Spinal cord (tissue), 10 donors: Measurements from ENCODE around the gene TMEM175. TPM values are rescaled to one million over a fixed set of nuclear protein-coding genes. Genes with fewer than 3 reads are reported as not detected.

Experiments used
- DNase-seq, 6 donors: peaks; one replicate each; pipeline versions ENCODE4 v3.0.0 to v3.0.0-alpha.2; 2013 to 2015; ENCODE audit warnings: low spot score in 6 of 6, low read depth in 4 of 6
- H3K27ac ChIP-seq: one replicate; pipeline ENCODE4 v1.5.1; 2013; ENCODE audit warnings: low read depth, low read length, control low read depth
- H3K27me3 ChIP-seq: one replicate; pipeline ENCODE4 v1.6.1; 2013; ENCODE audit warnings: low read length; ENCODE audit not compliant: control insufficient read depth, insufficient read depth
- H3K36me3 ChIP-seq: one replicate; pipeline ENCODE4 v1.6.1; 2013; ENCODE audit warnings: low read length; ENCODE audit not compliant: control insufficient read depth, insufficient read depth
- H3K4me1 ChIP-seq: one replicate; pipeline ENCODE4 v1.6.1; 2013; ENCODE audit warnings: low read length; ENCODE audit not compliant: control insufficient read depth, insufficient read depth
- H3K4me3 ChIP-seq: one replicate; pipeline ENCODE4 v1.5.1; 2013; ENCODE audit warnings: low read depth, low read length, control low read depth
- H3K9me3 ChIP-seq: one replicate; pipeline ENCODE4 v1.6.1; 2013; ENCODE audit warnings: low read length; ENCODE audit not compliant: control insufficient read depth, insufficient read depth
- WGBS: methylation state at CpG from one replicate; pipeline ENCODE4 v1.1.5; 2013; ENCODE audit warnings: missing lambda C conversion rate; ENCODE audit not compliant: insufficient coverage; 5-methylcytosine and 5-hydroxymethylcytosine counted together
- long read RNA-seq, 4 donors: transcript quantifications; one replicate each; lab custom pipeline, GENCODE V29; 2026
- polyA plus RNA-seq, 2 donors: library from polyadenylated mRNA; unstranded; fragments of 120-200 nt; gene quantifications; one replicate each; pipeline ENCODE4 v1.2.1, GENCODE V29; 2013; ENCODE audit not compliant: insufficient read length in 2 of 2
- total RNA-seq, 2 donors: library from RNA; depleted of rRNA in 1 of 2; stranded (reverse); fragments of 120-200 nt in 1 of 2; fragments of >200 nt in 1 of 2; gene quantifications; one replicate each; pipeline versions ENCODE4 v1.2.3 to v1.2.4, GENCODE V29; 2013 to 2014
- donor health status: healthy.

Gene TMEM175, protein sequence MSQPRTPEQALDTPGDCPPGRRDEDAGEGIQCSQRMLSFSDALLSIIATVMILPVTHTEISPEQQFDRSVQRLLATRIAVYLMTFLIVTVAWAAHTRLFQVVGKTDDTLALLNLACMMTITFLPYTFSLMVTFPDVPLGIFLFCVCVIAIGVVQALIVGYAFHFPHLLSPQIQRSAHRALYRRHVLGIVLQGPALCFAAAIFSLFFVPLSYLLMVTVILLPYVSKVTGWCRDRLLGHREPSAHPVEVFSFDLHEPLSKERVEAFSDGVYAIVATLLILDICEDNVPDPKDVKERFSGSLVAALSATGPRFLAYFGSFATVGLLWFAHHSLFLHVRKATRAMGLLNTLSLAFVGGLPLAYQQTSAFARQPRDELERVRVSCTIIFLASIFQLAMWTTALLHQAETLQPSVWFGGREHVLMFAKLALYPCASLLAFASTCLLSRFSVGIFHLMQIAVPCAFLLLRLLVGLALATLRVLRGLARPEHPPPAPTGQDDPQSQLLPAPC
- 10 to 100 TPM; 27.1 to 31.9 TPM for total RNA-seq
- polyA plus RNA-seq, result 10 to 100 TPM; 70.9 to 78.7 TPM
- long read RNA-seq, donor 1, partial matches to known transcripts, result 72 of 83 reads
- long read RNA-seq, donor 1, other reads (novel, unspliced or antisense), result 0 of 83 reads
- long read RNA-seq, donor 2, partial matches to known transcripts, result 0 of 3 reads
- long read RNA-seq, donor 2, other reads (novel, unspliced or antisense), result 0 of 3 reads
- long read RNA-seq, donor 3, partial matches to known transcripts, result 0 of 3 reads
- long read RNA-seq, donor 3, other reads (novel, unspliced or antisense), result 0 of 3 reads
- long read RNA-seq, donor 4, partial matches to known transcripts, result 0 of 2 reads
- long read RNA-seq, donor 4, other reads (novel, unspliced or antisense), result 0 of 2 reads

DNA sequence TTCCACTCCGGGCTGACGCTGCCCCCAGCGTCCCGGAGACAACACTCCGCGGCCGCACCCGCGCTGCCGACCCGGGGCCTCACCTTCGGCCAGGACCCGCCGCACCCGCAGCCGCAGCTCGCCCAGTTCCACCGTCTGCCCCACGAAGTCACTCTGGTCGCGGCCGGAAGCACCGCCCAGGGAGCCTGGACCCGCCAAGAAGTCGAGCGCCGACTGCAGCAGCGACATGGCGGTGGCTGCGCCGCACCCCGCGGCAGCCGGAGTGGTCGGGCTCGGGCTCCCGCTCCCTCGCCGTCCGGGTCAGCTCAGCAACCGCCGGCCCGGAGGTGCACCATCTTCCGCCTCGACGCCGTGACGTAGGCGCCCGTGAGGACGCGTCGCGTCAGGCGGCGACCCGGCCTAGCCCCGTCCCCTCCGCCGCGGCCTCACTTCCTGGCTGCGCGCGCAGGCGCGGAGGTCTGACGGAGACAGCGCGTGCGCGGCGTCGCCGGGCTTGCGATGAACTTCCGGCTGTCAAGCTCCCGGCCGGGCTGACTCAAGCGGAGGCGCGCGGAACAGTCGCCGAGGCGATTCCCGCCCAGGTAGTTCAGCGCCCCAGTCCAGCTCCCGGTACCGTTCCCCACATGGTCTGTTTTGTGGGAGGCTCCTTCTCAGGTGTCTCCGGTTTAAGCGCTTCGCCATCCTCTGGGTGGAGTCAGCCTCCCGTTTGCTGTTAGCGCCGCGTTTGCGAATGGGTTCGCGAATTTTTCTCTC lies at the start of gene TMEM175, which contains the start of gene GAK:
Gene TMEM175, plus strand, starts transcription at position 501 of the 753 bp plus-strand sequence. CDS start 15,280 bp downstream, outside the sequence.
Gene GAK, minus strand, starts transcription at position 357 of the 753 bp plus-strand sequence. Its CDS starts 129 bp downstream, at position 228.
- Histone ChIP-seq H3K4me3 (peak within 1 kb of the TSS; percentile 86), H3K27ac (peak within 1 kb of the TSS; percentile 75), H3K27me3 (no peaks in the 10 kb centered on the region), H3K9me3 (no peaks in the 10 kb centered on the region), H3K4me1 (peaks cover 21% of the 10 kb centered on the region), H3K36me3 (peaks cover 4% of the 10 kb centered on the region)
- peak; percentile 86 to 98 (median 94) for DNase-seq
- WGBS, result under 1% methylated on average over 99 of the region's 99 CpGs

DNA sequence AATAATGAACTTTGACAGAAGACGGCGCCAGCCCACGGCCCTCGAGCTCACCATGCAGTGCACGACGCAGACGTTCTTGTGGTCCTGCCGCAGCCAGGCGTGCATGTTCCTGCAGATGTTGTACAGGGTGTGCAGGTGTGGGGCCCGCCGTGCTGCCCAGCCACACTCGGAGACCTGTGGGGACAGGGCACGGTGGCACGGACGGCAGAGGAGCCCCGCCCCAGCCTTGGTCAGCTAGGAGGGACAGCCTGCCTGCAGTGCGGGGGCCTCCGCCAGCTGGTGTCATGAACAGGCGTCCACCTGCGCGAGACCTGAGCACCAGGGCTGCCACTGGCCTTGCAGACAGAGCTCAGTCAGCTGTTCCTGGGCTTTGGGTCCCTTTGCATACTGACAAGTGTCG lies 49.6 kb upstream of the TMEM175 start:
- Histone ChIP-seq H3K27me3 (no peaks in the 10 kb centered on the region), H3K9me3 (no peaks in the 10 kb centered on the region), H3K4me1 (no peaks in the 10 kb centered on the region), H3K4me3 (no peak overlapping the region), H3K36me3 (peaks cover 95% of the 10 kb centered on the region), H3K27ac (no peak overlapping the region)
- WGBS, result 94% methylated on average over 22 of the region's 22 CpGs
- DNase-seq, result no peak

DNA sequence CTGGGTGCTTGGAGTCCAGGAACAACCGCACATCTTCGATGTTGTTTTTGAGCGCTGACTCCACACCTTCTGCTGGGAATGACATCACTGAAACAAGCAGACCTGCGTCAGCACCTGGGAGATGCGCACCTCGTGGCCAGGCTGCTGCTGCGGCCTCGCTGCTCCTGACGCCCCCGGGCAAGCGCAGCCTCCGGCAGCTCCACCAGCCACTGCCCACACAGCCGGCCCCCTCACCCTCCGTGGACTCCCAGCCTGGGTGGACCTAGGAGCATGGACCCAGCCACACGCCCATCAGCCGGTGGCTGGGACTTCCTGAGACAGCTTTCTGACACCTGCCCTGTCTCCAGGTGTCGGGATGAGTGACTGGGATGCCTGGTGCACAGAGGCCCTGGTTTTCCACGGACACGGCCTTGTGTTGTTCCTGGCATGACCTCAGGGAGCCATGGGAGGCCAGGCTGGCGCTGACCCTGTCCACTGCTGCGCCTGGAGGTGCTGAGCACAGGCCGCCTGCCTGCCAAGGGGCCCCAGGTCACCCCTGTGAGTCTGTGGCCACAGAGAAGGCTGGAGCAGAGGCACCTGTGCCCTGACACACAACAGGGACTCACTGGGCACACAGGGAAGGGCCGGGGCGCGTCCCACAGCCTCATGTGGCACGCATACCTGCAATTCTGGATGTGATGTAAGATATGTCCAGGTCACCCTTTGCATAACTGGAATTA lies 48.7 kb upstream of the TMEM175 start:
- no peak for DNase-seq
- 96% methylated on average over 24 of the region's 26 CpGs for WGBS
- H3K36me3 ChIP-seq, result peaks cover 99% of the 10 kb centered on the region

DNA sequence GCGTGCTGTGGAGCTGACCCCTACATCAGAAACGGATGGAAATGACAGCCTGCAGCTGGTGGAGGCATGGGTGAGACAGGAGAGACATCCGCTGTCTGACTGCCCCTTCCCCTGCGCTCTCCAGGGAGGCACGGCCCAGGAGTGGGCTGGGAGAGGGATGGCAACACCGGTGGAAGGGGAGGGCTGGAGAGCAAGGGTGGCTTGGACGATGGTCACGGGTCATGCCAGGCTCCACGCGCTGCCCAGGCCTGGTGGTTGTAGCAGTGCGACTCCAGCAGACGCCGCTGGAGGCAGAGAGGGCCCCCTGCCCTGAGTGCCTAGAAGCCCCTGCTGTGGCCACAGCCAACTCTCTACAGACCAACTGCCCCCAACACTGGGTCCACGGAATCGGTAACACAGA lies 48.0 kb upstream of the TMEM175 start:
- no peak overlapping the region for H3K4me3 ChIP-seq
- H3K4me1 ChIP-seq, result no peaks in the 10 kb centered on the region
- no peaks in the 10 kb centered on the region for H3K9me3 ChIP-seq
- 94% methylated on average over 14 of the region's 15 CpGs for WGBS
- no peak overlapping the region for H3K27ac ChIP-seq
- DNase-seq, result no peak
- H3K36me3 ChIP-seq, result peaks cover 100% of the 10 kb centered on the region
- H3K27me3 ChIP-seq, result no peaks in the 10 kb centered on the region

More for the DNA sequence above, 48.7 kb upstream of the TMEM175 start:
- H3K27ac ChIP-seq, result no peak overlapping the region
- no peaks in the 10 kb centered on the region for H3K9me3 ChIP-seq
- H3K4me3 ChIP-seq, result no peak overlapping the region
- no peaks in the 10 kb centered on the region for H3K27me3 ChIP-seq
- H3K4me1 ChIP-seq, result no peaks in the 10 kb centered on the region

DNA sequence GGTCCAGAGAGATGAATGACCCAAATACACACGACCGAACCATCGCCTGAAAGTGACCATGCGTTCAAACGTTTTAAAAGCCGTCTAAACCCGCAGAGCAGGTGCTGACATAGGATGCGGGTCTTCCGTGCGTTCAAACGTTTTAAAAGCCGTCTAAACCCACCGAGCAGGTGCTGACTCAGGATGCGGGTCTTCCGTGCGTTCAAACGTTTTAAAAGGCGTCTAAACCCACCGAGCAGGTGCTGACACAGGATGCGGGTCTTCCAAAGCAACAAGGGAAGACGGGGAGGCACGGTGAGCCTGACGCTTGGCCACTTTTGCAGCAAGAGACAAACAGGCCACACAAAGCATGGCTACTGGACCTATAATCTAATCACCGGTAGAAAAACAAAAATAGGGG lies 47.4 kb upstream of the TMEM175 start:
- H3K27ac ChIP-seq, result no peak overlapping the region
- no peaks in the 10 kb centered on the region for H3K27me3 ChIP-seq
- WGBS, result 95% methylated on average over 24 of the region's 24 CpGs
- DNase-seq, result no peak
- peaks cover 100% of the 10 kb centered on the region for H3K36me3 ChIP-seq
- H3K4me3 ChIP-seq, result no peak overlapping the region
- no peaks in the 10 kb centered on the region for H3K4me1 ChIP-seq
- no peaks in the 10 kb centered on the region for H3K9me3 ChIP-seq

DNA sequence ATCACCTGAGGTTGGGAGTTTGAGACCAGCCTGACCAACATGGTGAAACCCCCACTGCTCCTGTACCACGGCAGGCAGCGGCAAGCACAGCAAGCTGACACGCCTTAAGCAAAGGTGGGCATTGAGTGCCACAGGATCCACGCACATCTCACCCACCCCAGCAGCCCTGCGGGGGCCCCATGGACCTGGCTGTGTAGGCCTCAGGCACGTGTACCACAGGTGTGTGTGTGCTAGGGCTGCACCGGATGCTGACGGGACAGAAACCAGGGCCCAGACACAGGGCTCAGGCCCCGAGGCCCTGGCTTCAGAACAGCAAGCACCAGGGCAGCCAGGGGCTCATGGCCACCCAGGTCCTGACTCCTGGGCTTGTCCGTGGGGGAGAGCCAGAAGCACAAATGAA lies 46.9 kb upstream of the TMEM175 start:
- Histone ChIP-seq H3K4me3 (no peak overlapping the region), H3K27me3 (no peaks in the 10 kb centered on the region), H3K36me3 (peaks cover 100% of the 10 kb centered on the region), H3K27ac (no peak overlapping the region), H3K9me3 (no peaks in the 10 kb centered on the region), H3K4me1 (no peaks in the 10 kb centered on the region)
- WGBS, result 98% methylated on average over 6 of the region's 10 CpGs
- DNase-seq, result no peak

DNA sequence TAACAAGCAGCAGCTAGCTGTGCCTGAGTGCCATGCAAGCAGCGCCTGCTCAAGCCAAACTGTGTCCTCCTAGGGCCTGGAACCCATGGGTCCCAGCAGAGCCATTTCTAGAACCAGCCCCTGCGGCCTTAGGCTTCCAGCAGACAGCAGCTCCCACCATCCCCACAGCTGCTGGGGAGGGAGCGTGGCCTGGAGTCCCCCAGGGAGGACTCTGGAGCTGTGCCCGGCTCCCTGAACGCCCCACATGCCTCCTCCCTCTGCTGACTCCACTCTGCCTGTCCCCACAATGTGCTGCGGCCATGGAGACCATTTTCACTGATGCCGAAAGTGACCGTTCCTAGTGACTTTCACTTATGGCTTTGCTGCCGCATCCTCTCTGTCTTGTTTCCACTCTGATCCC lies 46.0 kb upstream of the TMEM175 start:
- Histone ChIP-seq H3K4me3 (no peak overlapping the region), H3K27ac (no peak overlapping the region), H3K4me1 (no peaks in the 10 kb centered on the region), H3K27me3 (no peaks in the 10 kb centered on the region), H3K9me3 (no peaks in the 10 kb centered on the region), H3K36me3 (peaks cover 98% of the 10 kb centered on the region)
- DNase-seq, result no peak
- WGBS, result 90% methylated on average over 9 of the region's 9 CpGs

DNA sequence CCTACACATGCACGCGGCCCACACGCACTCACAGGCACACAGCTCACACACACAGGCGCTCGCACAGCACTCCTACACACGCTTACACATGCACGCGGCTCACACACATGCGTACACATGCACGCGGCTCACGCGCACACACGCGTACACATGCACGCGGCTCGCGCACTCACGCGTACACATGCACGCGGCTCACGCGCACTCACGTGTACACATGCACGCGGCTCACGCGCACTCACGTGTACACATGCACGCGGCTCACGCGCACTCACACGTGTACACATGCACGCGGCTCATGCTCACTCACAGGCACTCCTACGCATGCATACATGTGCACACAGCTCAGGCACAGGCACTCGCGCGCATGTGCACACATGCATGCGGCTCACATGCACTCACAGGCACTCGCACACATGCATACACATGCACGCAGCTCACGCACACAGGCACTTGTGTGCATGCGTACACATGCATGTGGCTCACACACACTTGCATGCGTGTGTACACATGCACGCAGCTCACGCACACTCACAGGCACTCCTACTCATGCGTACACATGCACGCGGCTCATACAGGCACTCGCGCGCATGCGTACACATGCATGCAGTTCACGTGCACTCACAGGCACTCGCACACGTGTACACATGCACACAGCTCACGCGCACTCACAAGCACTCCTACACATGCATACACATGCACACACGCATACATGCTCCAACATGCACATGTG lies 45.1 kb upstream of the TMEM175 start:
- 97% methylated on average over 63 of the region's 63 CpGs for WGBS
- Histone ChIP-seq H3K4me3 (no peak overlapping the region), H3K27ac (no peak overlapping the region), H3K4me1 (no peaks in the 10 kb centered on the region), H3K9me3 (no peaks in the 10 kb centered on the region), H3K36me3 (peaks cover 98% of the 10 kb centered on the region), H3K27me3 (no peaks in the 10 kb centered on the region)
- no peak for DNase-seq
